Neural cell (in vitro differentiated cells): ENCODE results near the gene MT3.

Experiments used
- CTCF ChIP-seq: fragments of 450-650 bp; IDR thresholded peaks from 2 replicates; pipeline ENCODE4 v1.5.1; 2014; ENCODE audit warnings: antibody characterized with exemption, mild to moderate bottlenecking, moderate library complexity; ENCODE audit not compliant: poor library complexity, severe bottlenecking
- EP300 ChIP-seq: fragments of 450-650 bp; conservative IDR thresholded peaks from 2 replicates; pipeline ENCODE4 v1.6.1; 2014; ENCODE audit warnings: antibody characterized with exemption, mild to moderate bottlenecking, moderate library complexity; ENCODE audit not compliant: poor library complexity, severe bottlenecking
- EZH2 ChIP-seq: fragments of 200-600, 300-800 bp; shearing (Covaris generic), sonication (generic); IDR thresholded peaks from 2 replicates; pipeline ENCODE4 v1.6.1; 2014; ENCODE audit warnings: antibody characterized with exemption, low read length, borderline replicate concordance, mild to moderate bottlenecking; ENCODE audit not compliant: insufficient read depth, poor library complexity, severe bottlenecking
- POLR2AphosphoS5 ChIP-seq: IDR thresholded peaks from 2 replicates; pipeline ENCODE4 v1.6.1; 2012
- RAD21 ChIP-seq: fragments of 450-650 bp; conservative IDR thresholded peaks from 2 replicates; pipeline ENCODE4 v1.6.1; 2014; ENCODE audit warnings: antibody characterized with exemption, mild to moderate bottlenecking, moderate library complexity
- REST ChIP-seq: IDR thresholded peaks from 2 replicates; pipeline ENCODE4 v1.6.1; 2012; ENCODE audit warnings: borderline replicate concordance
- SMC3 ChIP-seq: fragments of 450-650 bp; conservative IDR thresholded peaks from 2 replicates; pipeline ENCODE4 v1.6.1; 2014; ENCODE audit warnings: antibody characterized with exemption, mild to moderate bottlenecking, moderate library complexity; ENCODE audit not compliant: poor library complexity
- TAF1 ChIP-seq: IDR thresholded peaks from 2 replicates; pipeline ENCODE4 v1.6.1; 2012; ENCODE audit warnings: low read depth

GRCh38 chr16:56580391-56581048 lies 8.8 kb upstream of the MT3 start:
- TF ChIP-seq SMC3 (no peak), CTCF (no peak), TAF1 (no peak), EP300 (no peak), REST (no peak), EZH2 (no peak), POLR2AphosphoS5 (no peak), RAD21 (no peak)
